Parathyroid adenoma (tissue), 2 donors: ENCODE data around the gene MAP1B.

Experiments
- H2AFZ ChIP-seq: fragments of 300-600 bp; sonication (generic); one replicate; pipeline ENCODE4 v1.7.0; 2017; ENCODE audit warnings: antibody characterized with exemption, mild to moderate bottlenecking
- H3K27ac ChIP-seq: fragments of 300-600 bp; sonication (generic); one replicate; pipeline ENCODE4 v1.7.0; 2017
- H3K27me3 ChIP-seq: fragments of 300-600 bp; sonication (generic); one replicate; pipeline ENCODE4 v1.7.0; 2017; ENCODE audit warnings: low read length; ENCODE audit not compliant: control insufficient read depth, insufficient read depth
- H3K36me3 ChIP-seq: fragments of 300-600 bp; sonication (generic); one replicate; pipeline ENCODE4 v1.7.0; 2017; ENCODE audit warnings: low read length; ENCODE audit not compliant: control insufficient read depth, insufficient read depth
- H3K4me1 ChIP-seq: fragments of 300-600 bp; sonication (generic); one replicate; pipeline ENCODE4 v1.7.0; 2017; ENCODE audit warnings: control low read depth
- H3K4me2 ChIP-seq: fragments of 300-600 bp; sonication (generic); one replicate; pipeline ENCODE4 v1.7.0; 2017; ENCODE audit warnings: low read length
- H3K4me3 ChIP-seq: fragments of 300-600 bp; sonication (generic); one replicate; pipeline ENCODE4 v1.7.0; 2017; ENCODE audit warnings: low read depth, low read length
- H3K79me2 ChIP-seq: fragments of 300-600 bp; sonication (generic); one replicate; pipeline ENCODE4 v1.7.0; 2017; ENCODE audit warnings: control low read depth
- H3K9ac ChIP-seq: fragments of 300-600 bp; sonication (generic); one replicate; pipeline ENCODE4 v1.7.0; 2017; ENCODE audit warnings: mild to moderate bottlenecking
- H3K9me3 ChIP-seq: fragments of 300-600 bp; sonication (generic); one replicate; pipeline ENCODE4 v1.7.0; 2017; ENCODE audit warnings: low read length; ENCODE audit not compliant: control insufficient read depth
- CTCF ChIP-seq: fragments of 300-600 bp; sonication (generic); IDR thresholded peaks from one replicate; pipeline ENCODE4 v1.7.0; 2017; ENCODE audit warnings: antibody characterized with exemption, mild to moderate bottlenecking
- donor health status: primary hyperparathyroidism.

Gene MAP1B

GRCh38 chr5:72248410-72248981, 141.2 kb downstream of the MAP1B start:
- no peak overlapping the region for H3K4me3 ChIP-seq
- no peaks in the 10 kb centered on the region for H3K36me3 ChIP-seq
- H3K9me3 ChIP-seq, result no peaks in the 10 kb centered on the region
- no peak for TF ChIP-seq CTCF
- H2AFZ ChIP-seq, result no peak overlapping the region
- H3K4me2 ChIP-seq, result no peak overlapping the region
- no peak overlapping the region for H3K9ac ChIP-seq
- no peaks in the 10 kb centered on the region for H3K27me3 ChIP-seq
- H3K79me2 ChIP-seq, result peaks cover 10% of the 10 kb centered on the region
- peaks cover 13% of the 10 kb centered on the region for H3K4me1 ChIP-seq
- H3K27ac ChIP-seq, result no peak overlapping the region

- Histone ChIP-seq H3K27me3 (no peaks in the 10 kb centered on the region), H3K4me1 (peaks cover 13% of the 10 kb centered on the region), H3K79me2 (peaks cover 5% of the 10 kb centered on the region)
Measured at GRCh38 chr5:72251386-72251785, 144.1 kb downstream of the MAP1B start.

GRCh38 chr5:72252008-72252407, 144.7 kb downstream of the MAP1B start:
- H3K9ac ChIP-seq, result no peak overlapping the region
- peaks cover 5% of the 10 kb centered on the region for H3K79me2 ChIP-seq
- no peak overlapping the region for H2AFZ ChIP-seq
- peaks cover 13% of the 10 kb centered on the region for H3K4me1 ChIP-seq
- H3K27ac ChIP-seq, result no peak overlapping the region
- H3K4me3 ChIP-seq, result no peak overlapping the region
- no peak overlapping the region for H3K4me2 ChIP-seq
- no peak for TF ChIP-seq CTCF
- no peaks in the 10 kb centered on the region for H3K36me3 ChIP-seq
- H3K9me3 ChIP-seq, result no peaks in the 10 kb centered on the region
- no peaks in the 10 kb centered on the region for H3K27me3 ChIP-seq

More at GRCh38 chr5:72251386-72251785, 144.1 kb downstream of the MAP1B start:
- Histone ChIP-seq H3K27ac (no peak overlapping the region), H3K9me3 (no peaks in the 10 kb centered on the region), H2AFZ (no peak overlapping the region), H3K4me3 (no peak overlapping the region), H3K9ac (no peak overlapping the region), H3K4me2 (no peak overlapping the region), H3K36me3 (no peaks in the 10 kb centered on the region)
- TF ChIP-seq CTCF, result no peak

- H3K9me3 ChIP-seq, result no peaks in the 10 kb centered on the region
- no peak for TF ChIP-seq CTCF
- no peak overlapping the region for H3K9ac ChIP-seq
- H3K4me3 ChIP-seq, result no peak overlapping the region
- H3K27ac ChIP-seq, result no peak overlapping the region
- peaks cover 13% of the 10 kb centered on the region for H3K4me1 ChIP-seq
- H3K79me2 ChIP-seq, result peaks cover 5% of the 10 kb centered on the region
- no peaks in the 10 kb centered on the region for H3K27me3 ChIP-seq
- H2AFZ ChIP-seq, result no peak overlapping the region
- no peak overlapping the region for H3K4me2 ChIP-seq
- no peaks in the 10 kb centered on the region for H3K36me3 ChIP-seq
Measured at GRCh38 chr5:72252574-72253155, 145.4 kb downstream of the MAP1B start.

GRCh38 chr5:72255237-72255636, 148.0 kb downstream of the MAP1B start:
- Histone ChIP-seq H3K4me2 (no peak overlapping the region), H3K27ac (no peak overlapping the region), H3K36me3 (no peaks in the 10 kb centered on the region), H3K4me1 (peaks cover 13% of the 10 kb centered on the region), H3K9ac (no peak overlapping the region), H3K9me3 (no peaks in the 10 kb centered on the region), H3K79me2 (peaks cover 2% of the 10 kb centered on the region), H2AFZ (no peak overlapping the region), H3K27me3 (no peaks in the 10 kb centered on the region), H3K4me3 (no peak overlapping the region)
- no peak for TF ChIP-seq CTCF
